ENCODE results near the gene CAMKK1. TPM values are rescaled to one million over a fixed set of nuclear protein-coding genes. Genes with fewer than 3 reads are reported as not detected.

CAMKK1 gene
- total and polyA plus RNA-seq, 2 donors (not counting 1 experiment from before 2014, with no cell fraction given), result 4.5 to 35.9 TPM

DNA sequence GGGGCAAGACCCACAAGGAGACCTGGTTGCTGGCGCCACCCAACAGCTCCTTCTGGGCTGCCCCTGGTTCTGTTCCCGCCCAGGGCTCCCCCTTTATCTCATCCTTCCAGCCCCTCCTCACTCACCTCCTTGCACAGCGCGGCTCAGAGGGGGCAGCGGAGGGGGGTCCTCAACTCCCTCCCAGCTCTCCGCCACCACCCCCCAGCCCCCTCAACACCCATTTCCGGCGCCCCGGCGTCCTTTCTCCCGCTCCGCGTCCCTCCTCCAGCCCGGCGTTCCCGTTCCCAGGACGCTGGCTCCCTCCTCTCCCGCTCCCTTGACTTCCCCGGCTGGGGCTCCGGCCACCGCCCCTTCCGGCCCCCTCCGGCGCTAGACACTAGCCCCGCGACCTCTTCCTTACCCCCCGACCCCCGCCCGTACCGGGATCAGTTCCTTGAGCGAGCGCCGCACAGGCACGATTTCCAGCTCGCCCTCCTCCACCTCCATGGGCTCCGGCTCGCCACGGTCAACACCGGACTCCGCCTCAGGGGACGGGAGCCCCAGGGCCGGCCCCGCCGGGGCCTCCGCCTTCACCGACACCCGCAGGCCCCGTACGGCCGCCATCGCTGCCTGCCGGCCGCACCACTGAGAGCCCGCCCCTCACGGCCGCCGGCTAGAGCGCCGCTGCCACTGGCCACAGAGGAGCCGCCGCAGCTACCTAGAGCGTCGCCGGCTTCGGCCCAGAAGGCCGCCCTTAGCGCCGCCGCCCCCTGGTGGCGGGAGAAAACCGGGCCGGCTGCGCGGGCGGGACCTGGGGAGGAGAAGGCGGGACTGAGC, 47.0 kb downstream of the CAMKK1 start, which contains the start of gene NCBP3:
Gene NCBP3 (minus strand): TSS at position 626 of the 816 bp plus-strand sequence. CDS start 23 bp downstream, at position 603.
- under 1% methylated on average over 76 of the region's 76 CpGs for WGBS (ENCODE audit: insufficient coverage)
- Histone ChIP-seq H3K9ac (ENCODE audit: low read length) (peak within 1 kb of the TSS; percentile 98), H3K27me3 (replicated peaks in 1 of 4; ENCODE audit: control extremely low read depth in 1 of 4, control insufficient read depth in 3 of 4, insufficient read depth in 4 of 4, low read length in 3 of 4) (no peaks in the 10 kb centered on the region), H3K79me2 (ENCODE audit: control insufficient read depth, insufficient read depth, low read length) (peaks cover 50% of the 10 kb centered on the region), H2AFZ (ENCODE audit: insufficient read depth, low read depth, low read length, poor library complexity, severe bottlenecking) (peak within 1 kb of the TSS; percentile 99), H3K4me2 (replicated peaks; ENCODE audit: low read depth, low read length, poor library complexity, severe bottlenecking) (peak within 1 kb of the TSS; percentile 80), H3K27ac (ENCODE audit: low read length in 2 of 2) (peak within 1 kb of the TSS; percentile 72 to 94), H3K36me3 (replicated peaks in 1 of 2; ENCODE audit: control extremely low read depth in 1 of 2, control insufficient read depth in 1 of 2, extremely low read depth in 1 of 2, insufficient read depth in 2 of 2, low read length in 1 of 2) (peaks cover 0 to 18% of the 10 kb centered on the region in 2 experiments), H3K4me1 (ENCODE audit: control insufficient read depth in 2 of 2, insufficient read depth in 2 of 2, low read length in 2 of 2) (peaks cover 10 to 20% of the 10 kb centered on the region in 2 donors), H3K9me3 (ENCODE audit: control extremely low read depth in 1 of 3, control insufficient read depth in 2 of 3, insufficient read depth in 1 of 3, low read length in 2 of 3) (no peaks in the 10 kb centered on the region), H4K20me1 (ENCODE audit: control insufficient read depth, insufficient read depth, low read length, poor library complexity, severe bottlenecking) (peaks cover 31% of the 10 kb centered on the region), H3K4me3 (ENCODE audit: control extremely low read depth in 1 of 5, extremely low read depth in 1 of 5, insufficient read depth in 1 of 5, low read depth in 2 of 5, low read length in 4 of 5) (peak within 1 kb of the TSS; percentile 54 to 96 (median 90))
- Mint-ChIP-seq H3K27me3 (no peaks in the 10 kb centered on the region), H3K27ac (peak within 1 kb of the TSS; percentile 86), H3K4me3 (peak within 1 kb of the TSS; percentile 92), H3K9me3 (ENCODE audit: insufficient read depth) (no peaks in the 10 kb centered on the region), H3K4me1 (peaks cover 23% of the 10 kb centered on the region)
- ChIA-PET POLR2A (interaction anchor here (0.6 to 1.7 kb wide), 9 partner anchors 17 to 1939 kb away, joined by 3 to 9 read pairs (median 3); partner anchors contain the start of gene P2RX5), CTCF (interaction anchor here (0.5 to 7.8 kb wide), 38 partner anchors 9 to 281 kb away, joined by 3 to 101 read pairs (median 5); partner anchors contain the start of gene CAMKK1)
- TF ChIP-seq EZH2 (IDR thresholded peaks at IDR 0.05; ENCODE audit: borderline replicate concordance, insufficient read depth, low read depth, low read length, poor library complexity, severe bottlenecking), result no peak
- TF ChIP-seq, protein P1, sequence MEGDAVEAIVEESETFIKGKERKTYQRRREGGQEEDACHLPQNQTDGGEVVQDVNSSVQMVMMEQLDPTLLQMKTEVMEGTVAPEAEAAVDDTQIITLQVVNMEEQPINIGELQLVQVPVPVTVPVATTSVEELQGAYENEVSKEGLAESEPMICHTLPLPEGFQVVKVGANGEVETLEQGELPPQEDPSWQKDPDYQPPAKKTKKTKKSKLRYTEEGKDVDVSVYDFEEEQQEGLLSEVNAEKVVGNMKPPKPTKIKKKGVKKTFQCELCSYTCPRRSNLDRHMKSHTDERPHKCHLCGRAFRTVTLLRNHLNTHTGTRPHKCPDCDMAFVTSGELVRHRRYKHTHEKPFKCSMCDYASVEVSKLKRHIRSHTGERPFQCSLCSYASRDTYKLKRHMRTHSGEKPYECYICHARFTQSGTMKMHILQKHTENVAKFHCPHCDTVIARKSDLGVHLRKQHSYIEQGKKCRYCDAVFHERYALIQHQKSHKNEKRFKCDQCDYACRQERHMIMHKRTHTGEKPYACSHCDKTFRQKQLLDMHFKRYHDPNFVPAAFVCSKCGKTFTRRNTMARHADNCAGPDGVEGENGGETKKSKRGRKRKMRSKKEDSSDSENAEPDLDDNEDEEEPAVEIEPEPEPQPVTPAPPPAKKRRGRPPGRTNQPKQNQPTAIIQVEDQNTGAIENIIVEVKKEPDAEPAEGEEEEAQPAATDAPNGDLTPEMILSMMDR (IDR thresholded peaks at IDR 0.05), result peak; percentile 90
- ATAC-seq (ENCODE audit: low read depth), result peak; percentile 97
- DNase-seq, result peak; percentile 96
- intact Hi-C loops (cut with micrococcal nuclease), result loop anchor here (1.0 to 5.0 kb wide), 8 partner anchors 47 to 521 kb away; partner anchors contain the start of genes CAMKK1, CTNS, CYB5D2 and SHPK

Measured in B cell (primary cell).